ENCODE data around the gene HSF2BP.
"Not testable (repeated sequence)": the region's sequence is repeated elsewhere in the genome, so short reads cannot be mapped to it uniquely, and the experiment has no call there.

The HSF2BP gene

DNA sequence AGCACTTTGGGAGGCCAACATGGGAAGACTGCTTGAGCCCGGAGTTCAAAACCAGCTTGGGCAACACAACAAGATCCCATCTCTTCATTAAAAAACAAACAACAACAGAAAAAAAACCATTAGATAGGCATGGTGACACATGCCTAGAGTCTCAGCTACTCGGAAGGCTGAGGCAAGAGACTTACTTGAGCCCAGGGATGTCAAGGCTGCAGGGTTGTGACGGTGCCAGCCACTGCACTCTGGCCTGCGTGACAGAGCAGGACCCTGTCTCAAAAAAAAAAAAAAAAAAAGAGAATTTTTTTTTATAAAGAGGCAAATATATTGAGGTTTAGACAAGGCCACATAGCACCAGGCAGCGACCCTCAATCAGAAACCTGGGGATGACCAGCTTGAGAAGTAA is 62.7 kb downstream of the HSF2BP start:
- DNase-seq, result no peak

- not testable (repeated sequence) for DNase-seq
Observed at GRCh38 chr21:43595769-43596168, 63.5 kb downstream of the HSF2BP start.

DNA sequence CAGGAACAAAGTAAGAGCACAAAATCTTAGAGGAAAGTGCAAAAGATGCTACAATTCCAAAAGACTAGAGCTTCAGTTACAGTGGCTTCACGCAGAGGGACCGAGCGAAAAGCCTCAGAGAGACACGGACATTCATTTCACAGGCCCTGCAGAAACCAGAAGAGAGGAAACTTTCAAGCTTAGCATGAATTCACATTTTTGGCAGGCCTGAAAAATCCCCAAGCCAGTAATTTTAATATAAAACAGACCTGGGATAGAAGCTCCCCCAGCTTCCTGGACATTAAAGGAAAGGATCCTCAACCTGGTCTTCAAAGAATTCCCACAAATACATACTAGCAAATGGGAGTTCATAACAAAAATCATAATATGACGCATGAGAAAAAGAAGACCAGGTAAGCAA is 66.2 kb downstream of the HSF2BP start:
- no peak for DNase-seq

DNA sequence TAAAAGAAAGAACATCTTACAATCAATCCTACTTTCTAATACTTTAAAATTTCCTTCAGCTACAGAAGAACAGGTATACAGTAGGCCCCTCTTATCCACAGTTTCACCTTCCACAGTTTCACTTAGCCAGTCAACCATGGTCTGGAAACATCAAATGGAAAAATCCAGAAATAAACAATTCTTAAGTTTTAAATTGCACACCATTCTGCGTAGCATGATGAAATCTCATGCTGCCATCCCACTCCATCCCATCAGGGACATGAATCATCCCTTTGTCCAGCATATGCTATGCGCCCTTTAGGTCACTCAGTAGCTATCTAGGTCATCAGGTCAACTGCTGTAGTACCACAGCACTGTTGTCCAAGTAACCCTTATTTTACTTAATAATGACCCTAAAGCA is 67.7 kb downstream of the HSF2BP start:
- no peak for DNase-seq

- no peak for DNase-seq
Observed at GRCh38 chr21:43590194-43590593, 69.1 kb downstream of the HSF2BP start.

- no peak for DNase-seq
Observed at GRCh38 chr21:43588957-43589356, 70.3 kb downstream of the HSF2BP start.

- no peak for DNase-seq
Observed at GRCh38 chr21:43585924-43586413, 73.3 kb downstream of the HSF2BP start.

DNA sequence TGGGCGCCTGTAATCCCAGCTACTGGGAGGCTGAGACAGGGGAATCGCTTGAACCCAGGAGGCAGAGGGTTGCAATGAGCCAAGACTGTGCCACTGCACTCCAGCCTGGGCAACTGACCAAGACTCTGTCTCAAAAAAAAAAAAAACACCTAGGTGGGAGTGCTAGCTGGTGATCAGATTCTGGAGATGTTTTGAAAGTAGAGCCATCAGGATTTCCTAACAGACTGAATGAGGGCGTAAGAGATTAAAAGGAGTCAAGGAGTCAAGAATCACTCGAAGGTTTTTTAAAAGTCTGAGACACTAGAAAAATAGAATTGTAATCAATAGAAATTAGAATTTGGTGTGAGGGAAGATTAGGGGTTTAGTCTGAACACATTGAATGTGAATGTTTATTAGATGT is 73.8 kb downstream of the HSF2BP start:
- no peak for DNase-seq

GRCh38 chr21:43581453-43581852 is 77.8 kb downstream of the HSF2BP start:
- no peak for DNase-seq

DNA sequence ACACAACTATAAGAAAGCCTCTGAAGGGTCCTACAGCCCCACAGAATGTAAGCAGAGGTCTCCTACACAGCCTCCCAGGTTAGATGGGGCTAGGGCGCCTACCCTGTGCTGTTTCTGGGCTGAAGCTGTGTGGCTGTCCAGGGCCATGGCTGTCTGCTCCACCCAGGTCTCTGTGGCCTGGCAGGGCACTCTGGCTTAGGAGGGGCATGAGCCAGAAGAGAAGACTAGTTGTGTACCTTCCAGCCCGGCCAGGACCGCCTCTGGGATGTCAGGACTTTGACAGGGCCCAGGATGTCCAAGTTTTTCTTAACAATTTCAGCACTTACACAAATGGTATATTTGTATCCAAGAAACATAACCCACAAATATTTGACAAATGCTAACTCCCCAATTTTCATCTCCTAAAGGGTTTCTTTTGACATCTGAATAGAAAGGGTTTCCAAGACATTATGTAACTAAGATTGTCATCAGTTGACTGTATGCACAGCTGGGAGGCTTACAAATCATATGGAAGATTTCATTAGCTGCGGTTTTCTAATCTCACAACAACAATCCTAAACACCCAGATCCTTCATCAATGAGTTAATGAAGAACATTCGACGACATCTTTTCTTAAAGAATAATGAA is 80.5 kb downstream of the HSF2BP start:
- DNase-seq, result no peak

DNA sequence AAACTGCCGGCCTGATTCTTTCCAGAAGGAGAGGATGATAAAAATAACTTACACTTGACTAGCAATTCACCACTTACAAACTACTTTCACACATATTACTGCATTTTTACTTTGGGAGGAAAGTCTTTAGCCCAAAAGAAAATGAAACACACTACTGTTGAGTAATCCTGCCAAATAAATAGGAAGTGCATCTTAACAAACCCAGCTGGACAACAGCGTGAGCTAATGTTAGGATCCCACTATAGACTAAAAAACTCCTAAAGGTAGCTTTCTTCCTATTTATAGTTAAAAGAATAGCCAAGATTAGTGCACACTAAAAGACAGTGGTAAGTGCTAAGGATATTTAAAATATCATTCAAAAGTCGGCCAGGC is 83.8 kb downstream of the HSF2BP start:
- no peak for DNase-seq

GRCh38 chr21:43574741-43575472 is 84.4 kb downstream of the HSF2BP start:
- peak in 1 of 2 donors; percentile 23 for DNase-seq

GRCh38 chr21:43573921-43574320 is 85.4 kb downstream of the HSF2BP start:
- DNase-seq, result no peak

- no peak for DNase-seq
Observed at GRCh38 chr21:43572446-43572845, 86.8 kb downstream of the HSF2BP start.

- no peak for DNase-seq
Observed at GRCh38 chr21:43571976-43572375, 87.3 kb downstream of the HSF2BP start.

GRCh38 chr21:43570195-43570594 is 89.1 kb downstream of the HSF2BP start:
- DNase-seq, result not testable (repeated sequence)

DNA sequence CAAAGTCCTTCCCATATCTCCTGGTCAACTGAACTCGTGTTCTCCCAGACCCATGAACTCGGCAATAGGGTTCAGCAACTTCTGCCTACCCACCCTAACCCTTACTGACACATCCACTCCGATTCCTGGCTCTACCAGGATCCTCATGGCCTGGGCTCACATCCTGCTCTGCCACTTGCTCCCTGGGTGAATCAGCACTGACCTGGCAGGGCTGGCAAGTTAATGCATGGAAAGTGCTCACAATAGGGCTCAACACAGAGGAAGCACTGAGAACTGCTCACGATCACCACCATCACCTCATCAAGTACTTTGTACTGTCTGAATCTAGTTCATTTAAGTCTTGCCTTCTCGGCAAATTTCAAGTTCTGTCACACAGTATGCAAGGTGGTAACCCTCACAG is 96.8 kb downstream of the HSF2BP start:
- not testable (repeated sequence) for DNase-seq

GRCh38 chr21:43540561-43540960 is 118.7 kb downstream of the HSF2BP start:
- DNase-seq, result not testable (repeated sequence)

DNA sequence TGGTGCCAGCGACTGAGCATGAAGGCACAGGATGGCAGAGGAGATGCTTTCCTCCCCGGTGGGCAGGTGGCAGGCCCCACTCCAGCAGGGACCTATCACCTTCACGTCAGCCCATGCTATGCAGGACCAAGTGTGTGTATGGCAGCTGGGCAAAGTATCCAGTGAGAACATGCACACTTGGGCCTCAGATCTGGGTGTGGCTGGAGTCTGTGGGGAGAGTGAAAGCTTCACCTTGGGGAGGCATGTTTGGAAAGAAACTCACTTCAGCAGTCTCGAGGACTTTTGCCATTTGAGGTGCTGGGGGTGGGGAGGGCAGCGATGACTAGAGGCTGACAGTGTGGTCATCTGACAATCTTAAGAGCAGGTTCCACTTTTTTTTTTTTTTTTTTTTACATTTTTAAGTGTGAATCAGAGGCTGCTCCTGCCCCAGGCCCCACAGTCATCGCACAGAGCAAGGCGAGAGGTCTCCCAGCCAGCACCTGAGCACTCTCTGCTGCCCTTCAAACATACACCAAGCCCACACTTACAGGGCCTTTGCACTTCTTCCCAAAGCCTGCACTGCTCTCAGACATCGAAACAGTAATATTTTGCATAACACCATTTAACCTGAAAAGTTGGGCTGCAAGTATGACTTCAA is 136.7 kb downstream of the HSF2BP start:
- not testable (repeated sequence) for DNase-seq

DNA sequence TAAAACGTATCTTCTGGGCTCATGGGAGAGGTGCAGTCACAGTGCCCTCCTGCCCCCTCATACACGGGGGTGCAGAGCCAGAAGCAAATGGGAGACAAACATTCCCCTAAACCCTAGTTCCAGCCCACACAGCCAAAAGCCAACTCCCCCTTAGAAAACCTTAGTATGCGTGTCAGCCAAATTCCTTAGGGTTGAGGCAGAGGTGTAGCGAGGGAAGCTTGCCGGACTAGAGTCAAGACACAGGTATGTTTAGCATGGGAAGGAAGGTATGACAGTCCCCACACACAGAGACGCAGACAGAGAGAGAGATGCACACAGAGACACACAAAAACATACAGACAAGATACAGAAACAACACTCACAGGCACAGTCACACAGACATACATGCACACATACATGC is 141.6 kb downstream of the HSF2BP start:
- not testable (repeated sequence) for DNase-seq

DNA sequence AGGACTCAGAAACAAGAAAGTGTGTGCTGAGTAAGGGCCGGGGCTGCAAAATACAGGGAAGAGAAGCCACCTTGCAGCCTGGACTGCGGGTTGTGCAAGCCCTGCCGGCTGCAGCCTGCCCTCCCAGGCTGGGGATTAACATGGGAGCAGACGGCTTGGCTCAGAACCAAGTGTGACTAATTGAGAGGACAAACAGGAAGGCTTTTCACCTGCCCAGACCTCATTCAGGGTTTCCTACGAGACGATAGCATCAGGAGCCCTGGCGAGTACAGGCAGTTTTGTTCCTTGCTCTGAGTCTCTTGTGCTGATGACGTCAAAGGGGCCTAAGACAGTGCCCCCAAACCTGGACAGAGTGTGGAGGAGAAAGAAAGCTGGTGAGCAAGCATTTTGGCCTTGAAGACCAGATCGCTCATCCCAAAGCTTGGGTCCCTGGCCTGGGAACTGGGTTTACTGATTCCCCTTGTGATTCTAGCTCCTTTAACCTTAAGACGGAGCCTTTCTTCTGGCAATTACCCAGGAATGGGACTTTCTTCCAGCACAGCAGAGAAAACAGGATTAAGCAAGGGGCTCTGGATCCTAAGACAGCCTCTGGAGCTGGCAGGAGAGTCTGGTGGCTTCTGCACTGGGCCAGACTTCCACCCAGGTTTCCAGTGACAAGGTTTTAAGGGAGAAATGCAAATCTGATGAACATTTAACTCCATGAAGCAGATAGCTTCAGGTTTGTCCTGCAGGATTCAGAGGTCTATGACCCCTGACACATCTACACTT is 142.2 kb downstream of the HSF2BP start:
- not testable (repeated sequence) for DNase-seq

DNA sequence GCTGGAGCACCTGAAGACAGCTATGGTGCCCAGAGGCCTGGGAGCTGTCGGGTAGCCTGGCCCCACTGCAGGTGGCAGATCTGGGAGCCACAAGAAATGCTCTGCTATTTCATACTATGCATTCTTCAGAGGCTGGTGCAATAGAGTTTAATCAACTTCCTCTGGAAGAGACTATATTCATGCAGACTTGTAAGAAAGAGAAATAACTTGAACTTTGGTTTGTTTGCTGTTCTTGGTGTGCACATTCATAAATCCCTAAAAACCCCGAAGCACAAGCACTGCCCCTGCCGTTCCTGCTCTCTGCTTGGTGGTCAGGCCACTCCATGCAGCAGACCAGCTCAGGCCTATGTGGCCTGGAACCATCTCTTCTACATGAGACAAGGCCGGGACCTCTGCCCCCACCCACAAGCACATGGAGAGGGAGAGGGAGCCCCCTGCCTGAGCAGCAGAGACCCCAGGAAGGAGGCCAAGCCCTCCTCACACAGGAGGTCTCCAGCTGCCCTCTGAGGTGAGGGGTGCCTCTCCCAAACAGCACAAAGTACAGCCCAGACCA is 142.9 kb downstream of the HSF2BP start:
- not testable (repeated sequence) for DNase-seq

DNA sequence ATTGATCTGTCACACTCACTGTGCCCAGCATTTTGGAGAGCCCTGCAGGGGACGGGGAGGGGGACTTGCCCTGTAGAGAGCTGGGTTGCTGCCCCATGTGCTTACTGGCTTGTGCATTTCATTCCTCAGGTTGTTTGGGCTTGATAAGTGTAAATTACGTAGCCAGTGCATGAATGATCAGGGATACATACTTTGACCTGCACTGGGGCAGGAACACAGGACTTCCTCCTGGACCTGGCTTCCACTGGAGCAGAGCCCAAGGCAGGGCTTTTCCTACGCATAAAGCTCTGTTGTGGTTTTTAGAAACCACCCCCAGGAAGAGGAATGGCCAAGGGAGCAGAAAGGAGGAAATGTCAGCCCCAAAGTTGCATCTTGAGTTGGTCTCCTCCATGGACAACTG is 144.5 kb downstream of the HSF2BP start:
- not testable (repeated sequence) for DNase-seq

Data from hippocampal formation (tissue), 2 donors.